ENCODE measurements around the gene KMT2B.

Gene KMT2B

GRCh38 chr19:35780717-35781116 lies 62.9 kb downstream of the KMT2B start:
- DNase-seq (ENCODE audit: low read depth) = no peak

- no peak for DNase-seq (ENCODE audit: low read depth)
These were observed 63.8 kb downstream of the KMT2B start for GRCh38 chr19:35781650-35782049.

- DNase-seq (ENCODE audit: low read depth) = no peak
These were observed 64.8 kb downstream of the KMT2B start for GRCh38 chr19:35782589-35782988.

DNA sequence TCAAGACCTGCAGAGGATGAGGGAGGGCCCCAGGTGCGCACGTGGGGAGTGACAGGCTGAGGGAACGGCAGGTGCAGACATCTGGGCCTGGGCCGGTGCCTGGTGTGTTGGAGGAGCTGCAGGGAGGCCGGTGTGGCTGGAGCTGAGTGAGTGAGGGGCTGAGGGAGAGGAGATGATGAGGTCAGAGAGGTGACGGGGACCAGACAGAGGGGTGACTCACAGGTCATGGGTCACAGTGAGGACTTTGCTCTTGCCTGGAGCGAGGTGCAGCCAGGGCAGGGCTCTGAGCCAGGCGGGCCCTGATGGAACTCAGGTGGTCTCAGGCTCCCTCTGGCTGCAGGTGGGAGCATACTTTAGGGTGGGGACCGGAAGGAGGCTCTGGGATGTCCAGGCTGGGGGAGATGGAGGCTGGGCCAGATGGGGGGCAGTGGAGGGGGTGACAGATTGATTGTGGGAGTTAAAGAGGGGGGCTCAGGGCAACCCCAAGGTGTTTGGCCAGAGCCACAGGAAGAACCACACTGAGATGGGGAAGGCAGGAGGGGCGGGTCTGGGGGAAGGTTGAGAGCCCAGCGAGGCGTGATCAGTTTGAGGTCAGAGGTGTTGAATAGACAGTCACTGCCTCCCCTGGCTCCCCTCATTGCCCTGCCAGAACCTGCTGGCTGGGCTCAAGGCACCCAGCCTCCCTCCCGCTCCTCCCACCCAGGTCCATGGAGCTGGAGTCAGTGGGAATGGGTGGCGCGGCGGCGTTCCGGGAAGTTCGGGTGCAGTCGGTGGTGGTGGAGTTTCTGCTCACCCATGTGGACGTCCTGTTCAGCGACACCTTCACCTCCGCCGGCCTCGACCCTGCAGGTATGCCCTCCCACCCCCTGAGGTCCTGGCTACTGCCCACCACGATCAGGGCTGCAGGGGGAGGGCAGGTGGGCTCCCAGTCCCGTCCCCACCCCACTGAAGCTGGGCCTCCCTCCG lies 65.9 kb downstream of the KMT2B start:
- DNase-seq (ENCODE audit: low read depth) = no peak

DNA sequence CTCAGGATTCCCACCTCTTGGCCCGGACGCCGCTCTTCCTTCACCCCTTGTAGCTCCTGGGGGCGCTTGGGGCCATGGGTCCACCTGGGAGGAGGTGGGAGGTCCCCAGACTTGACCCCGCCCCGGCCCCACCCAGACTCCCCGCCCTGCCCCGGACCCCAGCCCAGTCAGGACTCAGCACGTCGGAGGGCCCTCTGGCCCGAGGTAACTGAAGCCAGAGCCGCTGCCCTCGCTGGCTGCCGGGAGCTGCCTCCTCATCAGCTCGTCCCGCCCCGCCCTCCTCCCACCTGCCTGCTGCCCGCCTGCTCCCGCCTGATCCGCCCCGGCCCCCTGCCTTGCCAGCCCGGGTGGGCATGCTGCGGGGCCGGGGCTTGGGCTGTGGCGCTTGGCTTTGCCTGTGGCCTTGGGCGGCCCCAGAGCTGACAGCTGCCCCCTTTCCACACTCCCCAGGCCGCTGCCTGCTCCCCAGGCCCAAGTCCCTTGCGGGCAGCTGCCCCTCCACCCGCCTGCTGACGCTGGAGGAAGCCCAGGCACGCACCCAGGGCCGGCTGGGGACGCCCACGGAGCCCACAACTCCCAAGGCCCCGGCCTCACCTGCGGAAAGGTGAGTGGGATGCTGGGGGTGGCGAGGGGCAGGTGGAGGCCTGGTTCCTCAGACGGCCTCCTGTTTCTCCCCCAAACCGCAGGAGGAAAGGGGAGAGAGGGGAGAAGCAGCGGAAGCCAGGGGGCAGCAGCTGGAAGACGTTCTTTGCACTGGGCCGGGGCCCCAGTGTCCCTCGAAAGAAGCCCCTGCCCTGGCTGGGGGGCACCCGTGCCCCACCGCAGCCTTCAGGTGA lies 66.9 kb downstream of the KMT2B start:
- DNase-seq (ENCODE audit: low read depth) = no peak

- no peak for DNase-seq (ENCODE audit: low read depth)
These were observed 67.5 kb downstream of the KMT2B start for GRCh38 chr19:35785339-35785627.

- no peak for DNase-seq (ENCODE audit: low read depth)
These were observed 68.7 kb downstream of the KMT2B start for GRCh38 chr19:35786299-35787160.

DNA sequence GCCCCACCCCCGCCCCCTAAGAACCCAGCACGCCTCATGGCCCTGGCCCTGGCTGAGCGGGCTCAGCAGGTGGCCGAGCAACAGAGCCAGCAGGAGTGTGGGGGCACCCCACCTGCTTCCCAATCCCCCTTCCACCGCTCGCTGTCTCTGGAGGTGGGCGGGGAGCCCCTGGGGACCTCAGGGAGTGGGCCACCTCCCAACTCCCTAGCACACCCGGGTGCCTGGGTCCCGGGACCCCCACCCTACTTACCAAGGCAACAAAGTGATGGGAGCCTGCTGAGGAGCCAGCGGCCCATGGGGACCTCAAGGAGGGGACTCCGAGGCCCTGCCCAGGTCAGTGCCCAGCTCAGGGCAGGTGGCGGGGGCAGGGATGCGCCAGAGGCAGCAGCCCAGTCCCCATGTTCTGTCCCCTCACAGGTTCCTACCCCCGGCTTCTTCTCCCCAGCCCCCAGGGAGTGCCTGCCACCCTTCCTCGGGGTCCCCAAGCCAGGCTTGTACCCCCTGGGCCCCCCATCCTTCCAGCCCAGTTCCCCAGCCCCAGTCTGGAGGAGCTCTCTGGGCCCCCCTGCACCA lies 69.5 kb downstream of the KMT2B start:
- no peak for DNase-seq (ENCODE audit: low read depth)
